SU-DHL-6 (cell line): ENCODE measurements around the gene OR1L8.
"Not testable (repeated sequence)": the region's sequence is repeated elsewhere in the genome, so short reads cannot be mapped to it uniquely, and the experiment has no call there.

Experiments
- H2AFZ ChIP-seq: fragments of 200-600 bp; sonication (generic); 2 replicates; pipeline ENCODE4 v1.6.1; 2014; ENCODE audit warnings: low read depth, mild to moderate bottlenecking, moderate library complexity, mixed read lengths, antibody characterized with exemption, low read length; ENCODE audit not compliant: severe bottlenecking
- H3F3A ChIP-seq: fragments of 200-600 bp; shearing (Covaris generic); 2 replicates; pipeline ENCODE4 v1.6.0; 2016; ENCODE audit warnings: antibody characterized with exemption, mild to moderate bottlenecking; ENCODE audit not compliant: insufficient read depth
- H3K27ac ChIP-seq: fragments of 200-600 bp; sonication (generic); 2 replicates; pipeline ENCODE4 v1.5.1; 2016; ENCODE audit warnings: low read depth, mild to moderate bottlenecking, low read length, moderate library complexity, mixed read lengths
- H3K27me3 ChIP-seq: fragments of 200-600 bp; sonication (generic), shearing (Covaris generic); 2 replicates; pipeline ENCODE4 v1.6.0; 2014; ENCODE audit warnings: mild to moderate bottlenecking, low read length
- H3K36me3 ChIP-seq: fragments of 200-600 bp; sonication (generic); 2 replicates; pipeline ENCODE4 v1.6.1; 2014; ENCODE audit warnings: mild to moderate bottlenecking, low read length, mixed read lengths
- H3K4me2 ChIP-seq: fragments of 300-600, 200-600 bp; shearing (Covaris generic), sonication (generic); 2 replicates; pipeline ENCODE4 v1.6.0; 2014; ENCODE audit warnings: low read length, low read depth, mild to moderate bottlenecking; ENCODE audit not compliant: poor library complexity, severe bottlenecking
- H3K4me3 ChIP-seq: fragments of 200-600 bp; sonication (generic); 2 replicates; pipeline ENCODE4 v1.5.1; 2014; ENCODE audit warnings: antibody characterized with exemption, low read length, mild to moderate bottlenecking, mixed read lengths; ENCODE audit not compliant: insufficient read depth, poor library complexity, severe bottlenecking
- H3K79me2 ChIP-seq: fragments of 200-600 bp; sonication (generic); 2 replicates; pipeline ENCODE4 v1.6.1; 2014; ENCODE audit warnings: mild to moderate bottlenecking, low read length, moderate library complexity; ENCODE audit not compliant: insufficient read depth
- H3K9ac ChIP-seq: fragments of 200-600 bp; sonication (generic); 2 replicates; pipeline ENCODE4 v1.7.0; 2014; ENCODE audit warnings: mild to moderate bottlenecking, low read length
- H3K9me2 ChIP-seq: fragments of 200-600 bp; sonication (generic); replicated peaks from 2 replicates; pipeline ENCODE4 v1.6.1; 2014; ENCODE audit warnings: low read length; ENCODE audit not compliant: insufficient read depth
- H3K9me3 ChIP-seq: fragments of 200-600 bp; sonication (generic); 2 replicates; pipeline ENCODE4 v1.6.1; 2014; ENCODE audit warnings: low read length, mixed read lengths; ENCODE audit not compliant: insufficient read depth
- H4K20me1 ChIP-seq: fragments of 200-600 bp; sonication (generic); 2 replicates; pipeline ENCODE4 v1.6.1; 2014; ENCODE audit warnings: low read depth, mild to moderate bottlenecking, antibody characterized with exemption, low read length, moderate library complexity, mixed read lengths
- CTCF ChIP-seq: fragments of 200-600 bp; sonication (generic); IDR thresholded peaks from one replicate; pipeline ENCODE4 v1.5.1; 2017; ENCODE audit warnings: antibody characterized with exemption, mild to moderate bottlenecking, low read length, moderate library complexity; ENCODE audit not compliant: insufficient read depth, poor library complexity, severe bottlenecking
- EZH2phosphoT487 ChIP-seq: fragments of 200-600 bp; sonication (generic), shearing (Covaris generic); conservative IDR thresholded peaks from 2 replicates; pipeline ENCODE4 v1.6.1; 2018; ENCODE audit warnings: mild to moderate bottlenecking, antibody characterized with exemption, low read length, moderate library complexity, mixed read lengths

Gene OR1L8

GRCh38 chr9:122583284-122583683 lies at the start of gene OR1L8:
Gene OR1L8 (minus strand): TSS chr9:122583384. CDS start chr9:122568477, 14,907 bp downstream.
- H3K4me3 ChIP-seq, H3K79me2 ChIP-seq, H3K36me3 ChIP-seq, H3F3A ChIP-seq, H3K27me3 ChIP-seq, H4K20me1 ChIP-seq, H3K4me2 ChIP-seq, H3K9me2 ChIP-seq, H3K27ac ChIP-seq, H3K9ac ChIP-seq, H2AFZ ChIP-seq, H3K9me3 ChIP-seq: not testable (repeated sequence)

GRCh38 chr9:122619996-122620395 lies 36.8 kb upstream of the OR1L8 start:
- H3K36me3 ChIP-seq = no peaks in the 10 kb centered on the region
- H3K79me2 ChIP-seq = no peaks in the 10 kb centered on the region
- H3K27me3 ChIP-seq = no peaks in the 10 kb centered on the region
- no peaks in the 10 kb centered on the region for H3K9me3 ChIP-seq
- H3K9me2 ChIP-seq = no peaks in the 10 kb centered on the region
- TF ChIP-seq CTCF (no peak), EZH2phosphoT487 (no peak)
- no peak overlapping the region for H3K9ac ChIP-seq
- no peak overlapping the region for H3K27ac ChIP-seq
- no peak overlapping the region for H3K4me2 ChIP-seq
- H3K4me3 ChIP-seq = no peak overlapping the region
- no peaks in the 10 kb centered on the region for H4K20me1 ChIP-seq
- H3F3A ChIP-seq = no peaks in the 10 kb centered on the region
- H2AFZ ChIP-seq = no peak overlapping the region

DNA sequence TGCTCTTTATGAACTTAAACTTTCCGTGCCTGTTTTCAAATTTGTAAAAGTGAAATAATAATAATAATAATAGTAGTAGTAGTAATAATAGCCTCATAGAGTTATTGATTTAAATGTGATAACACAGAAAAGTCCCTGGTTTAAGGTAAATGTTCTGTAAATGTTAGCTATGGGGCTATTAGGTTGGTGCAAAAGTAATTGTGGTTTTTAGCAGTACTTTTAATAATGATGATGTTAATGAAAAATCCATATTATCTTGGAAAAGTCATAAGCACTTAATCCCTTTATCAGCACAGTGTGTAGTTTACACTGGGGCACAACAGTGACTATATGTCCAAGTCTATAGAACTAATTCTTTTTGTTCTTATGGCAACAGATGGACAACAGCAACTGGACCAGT lies 31.2 kb upstream of the OR1L8 start, which contains the start of gene OR1Q1:
OR1Q1 (plus strand) TSS at position 377 of the 400 bp plus-strand sequence; CDS start at position 377, 0 bp downstream.
- no peaks in the 10 kb centered on the region for H3K79me2 ChIP-seq
- H3K27ac ChIP-seq = no peak within 1 kb of the TSS
- no peak within 1 kb of the TSS for H3K9ac ChIP-seq
- TF ChIP-seq CTCF = no peak
- no peak for TF ChIP-seq EZH2phosphoT487
- H4K20me1 ChIP-seq = no peaks in the 10 kb centered on the region
- no peaks in the 10 kb centered on the region for H3K27me3 ChIP-seq
- no peaks in the 10 kb centered on the region for H3K9me3 ChIP-seq
- no peak within 1 kb of the TSS for H3K4me3 ChIP-seq
- no peaks in the 10 kb centered on the region for H3F3A ChIP-seq
- H3K9me2 ChIP-seq = no peaks in the 10 kb centered on the region
- no peak within 1 kb of the TSS for H3K4me2 ChIP-seq
- H2AFZ ChIP-seq = no peak within 1 kb of the TSS
- no peaks in the 10 kb centered on the region for H3K36me3 ChIP-seq

DNA sequence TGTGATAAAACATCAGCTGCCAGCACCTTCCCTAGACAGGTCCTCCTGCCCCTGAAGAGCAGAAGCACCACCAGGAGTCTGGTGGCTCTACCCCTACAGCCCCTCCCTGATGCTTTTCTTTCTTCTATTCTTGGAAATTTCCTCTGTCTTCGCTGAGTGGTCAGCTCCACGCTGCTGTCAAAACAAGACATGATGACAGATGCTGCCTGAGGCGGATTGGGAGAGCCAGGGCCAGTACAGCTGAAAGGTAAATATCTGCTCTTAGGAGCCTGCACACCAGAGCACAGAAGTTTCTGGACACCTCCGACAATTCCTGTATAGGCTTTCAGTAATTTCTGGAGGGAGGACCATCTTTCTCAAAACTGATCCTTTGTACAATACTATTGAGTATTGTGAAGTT lies 26.6 kb upstream of the OR1L8 start:
- no peaks in the 10 kb centered on the region for H3K9me2 ChIP-seq
- H4K20me1 ChIP-seq = no peaks in the 10 kb centered on the region
- no peak overlapping the region for H3K4me2 ChIP-seq
- TF ChIP-seq CTCF (no peak), EZH2phosphoT487 (no peak)
- H3K27ac ChIP-seq = no peak overlapping the region
- no peak overlapping the region for H3K4me3 ChIP-seq
- no peaks in the 10 kb centered on the region for H3K27me3 ChIP-seq
- H3K79me2 ChIP-seq = no peaks in the 10 kb centered on the region
- no peak overlapping the region for H2AFZ ChIP-seq
- H3K36me3 ChIP-seq = no peaks in the 10 kb centered on the region
- H3K9me3 ChIP-seq = no peaks in the 10 kb centered on the region
- no peak overlapping the region for H3K9ac ChIP-seq
- no peaks in the 10 kb centered on the region for H3F3A ChIP-seq
